Cortex of kidney (tissue), 1 donor: ENCODE data around the gene SPAG8.

Experiments
- DNase-seq: peaks from one replicate; lab custom pipeline; 2025; lab: John Stamatoyannopoulos, UW

SPAG8 gene

GRCh38 chr9:35810122-35810521 lies 1.9 kb downstream of the SPAG8 start:
- DNase-seq, result no peak

GRCh38 chr9:35808433-35808832 lies 3.6 kb downstream of the SPAG8 start:
- DNase-seq, result no peak

GRCh38 chr9:35806101-35806500 lies 6.0 kb downstream of the SPAG8 start:
- DNase-seq, result no peak

- DNase-seq, result no peak
These were observed 10.5 kb downstream of the SPAG8 start for GRCh38 chr9:35801328-35802128.

- no peak for DNase-seq
These were observed 11.5 kb downstream of the SPAG8 start for GRCh38 chr9:35800530-35800929.

GRCh38 chr9:35798658-35799374 lies 13.2 kb downstream of the SPAG8 start:
- no peak for DNase-seq

- no peak for DNase-seq
These were observed 14.6 kb downstream of the SPAG8 start for GRCh38 chr9:35797311-35798109.

- no peak for DNase-seq
These were observed 16.4 kb downstream of the SPAG8 start for GRCh38 chr9:35795695-35796094.

GRCh38 chr9:35793461-35793860 lies 18.6 kb downstream of the SPAG8 start:
- DNase-seq, result no peak

- DNase-seq, result no peak
These were observed 19.2 kb downstream of the SPAG8 start for GRCh38 chr9:35792826-35793225.

- no peak for DNase-seq
These were observed 19.8 kb downstream of the SPAG8 start for GRCh38 chr9:35792024-35792813.

GRCh38 chr9:35791297-35791921 lies 20.7 kb downstream of the SPAG8 start, which contains the start of gene NPR2:
NPR2 (plus strand) TSS chr9:35791591; CDS start chr9:35792409, 818 bp downstream.
- no peak for DNase-seq

GRCh38 chr9:35790385-35791296 lies 21.4 kb downstream of the SPAG8 start:
- DNase-seq, result no peak

- no peak for DNase-seq
These were observed 22.1 kb downstream of the SPAG8 start for GRCh38 chr9:35790025-35790384.

- no peak for DNase-seq
These were observed 22.5 kb downstream of the SPAG8 start for GRCh38 chr9:35789541-35789940.

GRCh38 chr9:35783418-35783817 lies 28.6 kb downstream of the SPAG8 start:
- no peak for DNase-seq

GRCh38 chr9:35781066-35781465 lies 31.0 kb downstream of the SPAG8 start:
- DNase-seq, result no peak

GRCh38 chr9:35778496-35778895 lies 33.6 kb downstream of the SPAG8 start:
- no peak for DNase-seq

- no peak for DNase-seq
These were observed 36.0 kb downstream of the SPAG8 start for GRCh38 chr9:35776018-35776417.
